H1 (cell line): ENCODE data around the gene THBS4. TPM values are rescaled to one million over a fixed set of nuclear protein-coding genes. Genes with fewer than 3 reads are reported as not detected.

ENCODE experiments used
- ASH2L ChIP-seq: fragments of 200-600, 300-600 bp; sonication (generic); IDR thresholded peaks from one replicate; pipeline ENCODE4 v1.7.1; 2017; ENCODE audit warnings: low read length
- GTF2F1 ChIP-seq: IDR thresholded peaks from 2 replicates; pipeline ENCODE4 v1.6.1; 2012; ENCODE audit warnings: low read depth, low read length, improper control_type of control experiment, borderline replicate concordance
- RAD21 ChIP-seq, 2 experiments: IDR thresholded peaks in 1 of 2; conservative IDR thresholded peaks in 1 of 2; 2 replicates each; pipeline ENCODE4 v1.6.1; 2011; ENCODE audit warnings: low read depth in 2 of 2, low read length in 2 of 2, improper control_type of control experiment in 1 of 2, inconsistent platforms in 1 of 2, mild to moderate bottlenecking in 1 of 2, moderate library complexity in 1 of 2
- SIN3A ChIP-seq, 2 experiments: IDR thresholded peaks in 1 of 2; conservative IDR thresholded peaks in 1 of 2; 2 replicates each; pipeline ENCODE4 v1.6.1; 2011 to 2012; ENCODE audit warnings: low read length in 2 of 2, improper control_type of control experiment in 1 of 2, low read depth in 1 of 2, mild to moderate bottlenecking in 1 of 2
- SIRT6 ChIP-seq: IDR thresholded peaks from one replicate; pipeline ENCODE4 v1.7.1; 2012; ENCODE audit warnings: low read length, inconsistent platforms
- SP4 ChIP-seq: IDR thresholded peaks from 2 replicates; pipeline ENCODE4 v1.6.1; 2012; ENCODE audit warnings: low read length, inconsistent platforms
- SUZ12 ChIP-seq: fragments of 200-600 bp; sonication (generic); IDR thresholded peaks from 2 replicates; pipeline ENCODE4 v1.6.1; 2012; ENCODE audit warnings: mild to moderate bottlenecking, inconsistent platforms, low read length, moderate library complexity, mixed read lengths
- TEAD4 ChIP-seq: IDR thresholded peaks from 2 replicates; pipeline ENCODE4 v1.6.1; 2012; ENCODE audit warnings: low read depth, low read length, inconsistent platforms, mixed read lengths
- polyA plus RNA-seq, 7 experiments: library from polyadenylated mRNA; depleted of rRNA in 3 of 7; stranded (reverse) in 5 of 7; unstranded in 2 of 7; fragments of >200 nt in 5 of 7; fragments of 200-250 nt in 2 of 7; gene quantifications; 1 replicate in 5 of 7; 2 replicates in 1 of 7; 4 replicates in 1 of 7; pipeline versions ENCODE4 v1.2.1 to v1.2.3, GENCODE V29; 2011 to 2013; ENCODE audit warnings: missing spikeins in 2 of 7, mixed read lengths in 2 of 7
- total RNA-seq: library from RNA; stranded (reverse); fragmentation: NEBNext Ultra II Directional; extraction: Animal tissue kit (Norgen Biotek cat#: 25700); gene quantifications from 2 replicates; pipeline ENCODE4 v1.2.1, GENCODE V29; 2021
- TF ChIP-seq, protein P1 (sequence below): IDR thresholded peaks from 2 replicates; pipeline ENCODE4 v1.6.1; 2012; ENCODE audit warnings: low read length, inconsistent platforms

Gene THBS4
- total and polyA plus RNA-seq, 2 of the 8 experiments (the other 6 are each of a cell fraction or from before 2014, with no cell fraction given), result 12.8 to 25.4 TPM

- TF ChIP-seq, protein P1, sequence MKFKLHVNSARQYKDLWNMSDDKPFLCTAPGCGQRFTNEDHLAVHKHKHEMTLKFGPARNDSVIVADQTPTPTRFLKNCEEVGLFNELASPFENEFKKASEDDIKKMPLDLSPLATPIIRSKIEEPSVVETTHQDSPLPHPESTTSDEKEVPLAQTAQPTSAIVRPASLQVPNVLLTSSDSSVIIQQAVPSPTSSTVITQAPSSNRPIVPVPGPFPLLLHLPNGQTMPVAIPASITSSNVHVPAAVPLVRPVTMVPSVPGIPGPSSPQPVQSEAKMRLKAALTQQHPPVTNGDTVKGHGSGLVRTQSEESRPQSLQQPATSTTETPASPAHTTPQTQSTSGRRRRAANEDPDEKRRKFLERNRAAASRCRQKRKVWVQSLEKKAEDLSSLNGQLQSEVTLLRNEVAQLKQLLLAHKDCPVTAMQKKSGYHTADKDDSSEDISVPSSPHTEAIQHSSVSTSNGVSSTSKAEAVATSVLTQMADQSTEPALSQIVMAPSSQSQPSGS, result no peak
- TF ChIP-seq ASH2L (no peak), SIRT6 (no peak), SP4 (no peak), GTF2F1 (no peak), RAD21 (IDR thresholded peaks at IDR 0.05 in 1 of 2, conservative IDR thresholded peaks at IDR 0.05 in 1 of 2; ENCODE audit: low read depth in 2 of 2, low read length in 2 of 2) (no peak), SIN3A (conservative IDR thresholded peaks at IDR 0.05 in 1 of 2, IDR thresholded peaks at IDR 0.05 in 1 of 2; ENCODE audit: low read depth in 1 of 2, low read length in 2 of 2) (no peak), SUZ12 (no peak), TEAD4 (no peak)
These were observed 80.9 kb downstream of the THBS4 start (continued) for GRCh38 chr5:80116000-80116399.
